ENCODE data around the gene TULP3. TPM values are rescaled to one million over a fixed set of nuclear protein-coding genes. Genes with fewer than 3 reads are reported as not detected.

TULP3 gene
- total and polyA plus RNA-seq, 3 donors from 2014 or later = 20.5 to 29.2 (median 26.5) TPM

DNA sequence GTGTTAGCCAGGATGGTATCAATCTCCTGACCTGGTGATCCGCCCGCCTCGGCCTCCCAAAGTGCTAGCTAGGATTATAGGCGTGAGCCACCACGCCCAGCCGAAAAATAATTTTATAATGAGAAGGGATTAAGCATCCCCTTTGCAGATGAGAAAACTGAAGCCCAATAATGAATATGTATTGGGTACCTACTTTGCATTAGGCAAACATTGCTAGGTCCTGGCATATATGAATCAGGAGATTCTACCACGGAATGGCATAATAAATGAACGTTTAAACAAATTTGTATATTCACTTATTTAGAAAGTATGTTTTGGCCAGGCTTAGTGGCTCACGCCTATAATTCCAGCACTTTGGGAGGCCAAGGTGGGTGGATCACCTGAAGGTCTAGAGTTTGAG, 32.4 kb downstream of the TULP3 start:
- TF ChIP-seq, protein P1, sequence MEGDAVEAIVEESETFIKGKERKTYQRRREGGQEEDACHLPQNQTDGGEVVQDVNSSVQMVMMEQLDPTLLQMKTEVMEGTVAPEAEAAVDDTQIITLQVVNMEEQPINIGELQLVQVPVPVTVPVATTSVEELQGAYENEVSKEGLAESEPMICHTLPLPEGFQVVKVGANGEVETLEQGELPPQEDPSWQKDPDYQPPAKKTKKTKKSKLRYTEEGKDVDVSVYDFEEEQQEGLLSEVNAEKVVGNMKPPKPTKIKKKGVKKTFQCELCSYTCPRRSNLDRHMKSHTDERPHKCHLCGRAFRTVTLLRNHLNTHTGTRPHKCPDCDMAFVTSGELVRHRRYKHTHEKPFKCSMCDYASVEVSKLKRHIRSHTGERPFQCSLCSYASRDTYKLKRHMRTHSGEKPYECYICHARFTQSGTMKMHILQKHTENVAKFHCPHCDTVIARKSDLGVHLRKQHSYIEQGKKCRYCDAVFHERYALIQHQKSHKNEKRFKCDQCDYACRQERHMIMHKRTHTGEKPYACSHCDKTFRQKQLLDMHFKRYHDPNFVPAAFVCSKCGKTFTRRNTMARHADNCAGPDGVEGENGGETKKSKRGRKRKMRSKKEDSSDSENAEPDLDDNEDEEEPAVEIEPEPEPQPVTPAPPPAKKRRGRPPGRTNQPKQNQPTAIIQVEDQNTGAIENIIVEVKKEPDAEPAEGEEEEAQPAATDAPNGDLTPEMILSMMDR (IDR thresholded peaks at IDR 0.05) = no peak
- no peak for TF ChIP-seq POLR2A (IDR thresholded peaks at IDR 0.05)
- Histone ChIP-seq H3K9me3 (no peaks in the 10 kb centered on the region), H3K27me3 (no peaks in the 10 kb centered on the region), H3K27ac (no peak overlapping the region), H3K4me3 (no peak overlapping the region), H3K36me3 (ENCODE audit: low read depth, missing control alignments) (no peaks in the 10 kb centered on the region), H3K4me1 (no peaks in the 10 kb centered on the region)
- WGBS, 2 donors = 94 to 95% methylated on average over 9 of the region's 9 CpGs
- intact Hi-C loops (cut with DNase I; ENCODE audit: low total_unique reads) = no loop called here
- no peak for DNase-seq

DNA sequence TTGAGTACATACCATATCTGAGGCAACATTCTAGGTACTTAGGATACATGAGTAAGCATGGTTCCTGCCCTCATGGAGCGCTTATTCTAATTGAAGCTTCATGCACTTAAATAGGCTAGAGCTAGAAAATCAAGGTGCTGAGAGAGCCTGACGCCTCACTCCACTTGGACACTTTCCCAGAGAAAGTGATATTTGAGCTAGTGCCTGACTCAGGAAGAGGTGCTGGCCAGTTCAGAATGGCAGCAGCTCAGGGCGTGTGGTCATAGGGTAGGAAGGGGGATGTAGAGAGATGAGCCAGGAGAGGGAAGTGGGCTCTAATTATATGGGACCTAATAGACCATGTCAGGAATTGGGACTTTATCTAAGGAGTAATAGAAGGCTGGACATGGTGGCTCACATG, 33.3 kb downstream of the TULP3 start:
- H3K27ac ChIP-seq = no peak overlapping the region
- H3K4me3 ChIP-seq = no peak overlapping the region
- H3K36me3 ChIP-seq (ENCODE audit: low read depth, missing control alignments) = no peaks in the 10 kb centered on the region
- no peaks in the 10 kb centered on the region for H3K9me3 ChIP-seq
- DNase-seq = no peak
- H3K27me3 ChIP-seq = no peaks in the 10 kb centered on the region
- no peaks in the 10 kb centered on the region for H3K4me1 ChIP-seq
- no peak for TF ChIP-seq POLR2A (IDR thresholded peaks at IDR 0.05)
- TF ChIP-seq, protein P1 (IDR thresholded peaks at IDR 0.05) = no peak
- intact Hi-C loops (cut with DNase I; ENCODE audit: low total_unique reads) = no loop called here
- WGBS, 2 donors = 90% methylated on average over 3 of the region's 3 CpGs

DNA sequence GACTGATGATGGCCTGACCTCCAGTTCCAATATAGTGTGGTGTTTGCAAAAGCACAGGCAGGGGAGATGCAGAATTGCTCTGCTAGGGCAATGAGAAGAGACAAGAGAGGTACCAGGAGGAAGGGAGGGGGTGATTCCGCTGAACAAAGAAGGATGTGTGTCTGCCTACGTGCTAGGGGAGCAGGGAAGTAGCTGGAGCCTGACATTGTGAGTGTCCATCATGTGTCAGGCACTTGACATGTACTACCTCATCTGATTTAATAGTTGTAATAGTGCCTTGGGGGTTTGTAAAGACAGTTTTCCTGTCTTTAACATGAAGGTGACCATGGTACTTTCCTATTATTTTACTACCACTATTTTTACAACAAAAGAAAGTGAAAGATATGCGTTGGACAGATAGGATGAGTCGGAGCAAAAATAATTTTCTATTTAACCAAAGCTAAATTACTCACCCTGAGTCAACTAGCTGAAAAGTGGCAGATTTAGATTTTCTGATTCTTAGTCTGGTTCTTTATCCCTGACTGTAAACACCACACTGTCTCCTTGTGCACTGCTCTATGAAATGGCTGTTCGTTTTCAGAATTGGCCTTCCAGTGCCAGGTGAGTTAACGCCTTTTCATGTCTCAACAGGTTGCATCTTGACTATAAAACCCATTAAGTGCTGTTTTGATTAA, 34.8 kb downstream of the TULP3 start:
- WGBS, 2 donors = 90 to 94% methylated on average over 6 of the region's 6 CpGs
- H3K36me3 ChIP-seq (ENCODE audit: low read depth, missing control alignments) = no peaks in the 10 kb centered on the region
- intact Hi-C loops (cut with DNase I; ENCODE audit: low total_unique reads) = no loop called here

DNA sequence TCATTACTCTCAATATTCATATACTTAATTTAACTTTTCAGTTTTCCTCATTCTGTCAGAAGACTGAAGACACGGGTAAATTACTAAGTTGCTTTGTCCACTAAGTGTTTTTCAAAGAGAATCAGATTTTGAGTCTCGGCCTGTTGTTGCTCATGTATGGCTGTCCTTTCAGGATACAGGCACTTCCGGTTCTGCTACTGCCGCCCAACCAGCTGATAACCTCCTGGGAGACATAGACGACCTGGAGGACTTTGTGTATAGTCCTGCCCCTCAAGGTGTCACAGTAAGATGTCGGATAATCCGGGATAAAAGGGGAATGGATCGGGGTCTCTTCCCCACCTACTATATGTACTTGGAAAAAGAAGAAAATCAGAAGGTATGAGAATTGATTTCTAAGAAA, 40.2 kb downstream of the TULP3 start:
- H3K9me3 ChIP-seq = no peaks in the 10 kb centered on the region
- no peaks in the 10 kb centered on the region for H3K27me3 ChIP-seq
- DNase-seq = no peak
- intact Hi-C loops (cut with DNase I; ENCODE audit: low total_unique reads) = loop anchor here (10.0 kb wide), 1 partner anchor 96 kb away; the partner anchor contains the start of gene NRIP2
- TF ChIP-seq POLR2A (IDR thresholded peaks at IDR 0.05) = no peak
- TF ChIP-seq, protein P1 (IDR thresholded peaks at IDR 0.05) = no peak
- no peak overlapping the region for H3K4me3 ChIP-seq
- WGBS, 2 donors = 80 to 93% methylated on average over 8 of the region's 8 CpGs
- no peaks in the 10 kb centered on the region for H3K36me3 ChIP-seq (ENCODE audit: low read depth, missing control alignments)
- no peak overlapping the region for H3K27ac ChIP-seq
- H3K4me1 ChIP-seq = no peaks in the 10 kb centered on the region

More for the DNA sequence above, 34.8 kb downstream of the TULP3 start:
- H3K27me3 ChIP-seq = no peaks in the 10 kb centered on the region
- TF ChIP-seq POLR2A (IDR thresholded peaks at IDR 0.05) = no peak
- TF ChIP-seq, protein P1 (IDR thresholded peaks at IDR 0.05) = no peak
- H3K4me1 ChIP-seq = no peaks in the 10 kb centered on the region
- DNase-seq = no peak
- no peak overlapping the region for H3K4me3 ChIP-seq
- no peak overlapping the region for H3K27ac ChIP-seq
- H3K9me3 ChIP-seq = no peaks in the 10 kb centered on the region

DNA sequence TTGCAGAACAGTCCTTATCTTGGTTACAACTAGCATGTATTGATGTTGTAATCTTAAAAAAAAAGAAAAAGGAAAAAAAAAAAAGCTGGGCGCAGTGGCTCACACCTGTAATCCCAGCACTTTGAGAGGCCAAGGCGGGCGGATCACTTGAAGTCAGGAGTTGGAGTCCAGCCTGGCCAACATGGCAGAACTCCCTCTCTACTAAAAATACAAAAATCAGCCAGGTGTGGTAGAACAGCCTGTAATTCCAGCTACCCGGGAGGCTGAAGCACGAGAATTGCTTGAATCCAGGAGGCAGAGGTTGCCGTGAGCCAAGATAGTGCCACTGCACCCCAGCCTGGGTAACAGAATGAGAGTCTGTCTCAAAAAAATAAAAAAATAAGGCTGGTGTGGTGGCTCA, 42.9 kb downstream of the TULP3 start:
- no peaks in the 10 kb centered on the region for H3K9me3 ChIP-seq
- WGBS, 2 donors = 95% methylated on average over 6 of the region's 6 CpGs
- intact Hi-C loops (cut with DNase I; ENCODE audit: low total_unique reads) = loop anchor here (10.0 kb wide), 1 partner anchor 99 kb away; the partner anchor contains the start of gene NRIP2
- no peak overlapping the region for H3K4me3 ChIP-seq
- no peak overlapping the region for H3K27ac ChIP-seq
- DNase-seq = no peak
- TF ChIP-seq, protein P1 (IDR thresholded peaks at IDR 0.05) = no peak
- no peak for TF ChIP-seq POLR2A (IDR thresholded peaks at IDR 0.05)
- H3K27me3 ChIP-seq = no peaks in the 10 kb centered on the region
- H3K4me1 ChIP-seq = no peaks in the 10 kb centered on the region
- H3K36me3 ChIP-seq (ENCODE audit: low read depth, missing control alignments) = no peaks in the 10 kb centered on the region
